ENCODE data around the gene HEATR5A.

Gene HEATR5A

GRCh38 chr14:31300296-31300695, 120.1 kb downstream of the HEATR5A start:
- Histone ChIP-seq H3K27me3 (ENCODE audit: insufficient read depth, poor library complexity, severe bottlenecking) (no peaks in the 10 kb centered on the region), H3K4me3 (replicated peaks; ENCODE audit: insufficient read depth, low read length) (no peak overlapping the region), H3K27ac (replicated peaks) (no peak overlapping the region)
- DNase-seq (ENCODE audit: low read depth in 1 of 2, low spot score in 1 of 2), result no peak
- TF ChIP-seq REST (IDR thresholded peaks at IDR 0.05; ENCODE audit: insufficient replicate concordance, low read depth), result no peak
- TF ChIP-seq POLR2AphosphoS5 (IDR thresholded peaks at IDR 0.05; ENCODE audit: low read depth), result no peak
- TF ChIP-seq CTCF (IDR thresholded peaks at IDR 0.05; ENCODE audit: insufficient read depth, low read length), result no peak
- no peak for TF ChIP-seq GABPA (IDR thresholded peaks at IDR 0.05; ENCODE audit: low read depth)
- TF ChIP-seq SPI1 (IDR thresholded peaks at IDR 0.05; ENCODE audit: borderline replicate concordance, low read depth), result no peak

GRCh38 chr14:31297701-31298344, 122.5 kb downstream of the HEATR5A start:
- Histone ChIP-seq H3K27ac (replicated peaks) (no peak overlapping the region), H3K4me3 (replicated peaks; ENCODE audit: insufficient read depth, low read length) (no peak overlapping the region), H3K27me3 (ENCODE audit: insufficient read depth, poor library complexity, severe bottlenecking) (no peaks in the 10 kb centered on the region)
- no peak for TF ChIP-seq SPI1 (IDR thresholded peaks at IDR 0.05; ENCODE audit: borderline replicate concordance, low read depth)
- no peak for TF ChIP-seq POLR2AphosphoS5 (IDR thresholded peaks at IDR 0.05; ENCODE audit: low read depth)
- no peak for TF ChIP-seq REST (IDR thresholded peaks at IDR 0.05; ENCODE audit: insufficient replicate concordance, low read depth)
- no peak for TF ChIP-seq CTCF (IDR thresholded peaks at IDR 0.05; ENCODE audit: insufficient read depth, low read length)
- no peak for TF ChIP-seq GABPA (IDR thresholded peaks at IDR 0.05; ENCODE audit: low read depth)
- DNase-seq (ENCODE audit: low read depth in 1 of 2, low spot score in 1 of 2), result no peak

GRCh38 chr14:31297112-31297511, 123.2 kb downstream of the HEATR5A start:
- no peak for TF ChIP-seq SPI1 (IDR thresholded peaks at IDR 0.05; ENCODE audit: borderline replicate concordance, low read depth)
- no peak for TF ChIP-seq REST (IDR thresholded peaks at IDR 0.05; ENCODE audit: insufficient replicate concordance, low read depth)
- DNase-seq (ENCODE audit: low read depth in 1 of 2, low spot score in 1 of 2), result no peak
- Histone ChIP-seq H3K4me3 (replicated peaks; ENCODE audit: insufficient read depth, low read length) (no peak overlapping the region), H3K27me3 (ENCODE audit: insufficient read depth, poor library complexity, severe bottlenecking) (no peaks in the 10 kb centered on the region), H3K27ac (replicated peaks) (no peak overlapping the region)
